Inflammatory macrophage treated with lipopolysaccharide for 1 hour (primary cell): ENCODE data around the gene SACS.

Source experiments
- DNase-seq, 2 donors: peaks; one replicate each; pipeline ENCODE4 v3.0.0-alpha.2; 2020 to 2022

Gene SACS

GRCh38 chr13:23456437-23457210 lies 23.1 kb upstream of the SACS start:
- no peak for DNase-seq

- no peak for DNase-seq
These were observed 22.1 kb upstream of the SACS start for GRCh38 chr13:23455401-23456185.

- no peak for DNase-seq
These were observed 19.6 kb upstream of the SACS start for GRCh38 chr13:23453132-23453531.

- no peak for DNase-seq
These were observed 17.0 kb upstream of the SACS start for GRCh38 chr13:23450340-23451046.

GRCh38 chr13:23449398-23450162 lies 16.1 kb upstream of the SACS start:
- no peak for DNase-seq

GRCh38 chr13:23447927-23448326 lies 14.4 kb upstream of the SACS start:
- no peak for DNase-seq

- DNase-seq: no peak
These were observed 12.3 kb upstream of the SACS start for GRCh38 chr13:23445794-23446193.

GRCh38 chr13:23443878-23444277 lies 10.4 kb upstream of the SACS start:
- DNase-seq: no peak

- DNase-seq: no peak
These were observed 9.6 kb upstream of the SACS start for GRCh38 chr13:23443110-23443509.

GRCh38 chr13:23440821-23441618 lies 7.5 kb upstream of the SACS start:
- DNase-seq: peak in 1 of 2 donors; percentile 60

GRCh38 chr13:23440324-23440723 lies 6.8 kb upstream of the SACS start:
- peak in 1 of 2 donors; percentile 38 for DNase-seq

- no peak for DNase-seq
These were observed 4.4 kb upstream of the SACS start for GRCh38 chr13:23437916-23438315.

GRCh38 chr13:23436680-23437079 lies 3.2 kb upstream of the SACS start:
- no peak for DNase-seq

- no peak for DNase-seq
These were observed 989 bp upstream of the SACS start for GRCh38 chr13:23434491-23434890.

GRCh38 chr13:23432626-23433025 lies 876 bp downstream of the SACS start:
- no peak for DNase-seq

GRCh38 chr13:23430664-23431063 lies 2.8 kb downstream of the SACS start:
- DNase-seq: no peak

- DNase-seq: no peak
These were observed 5.5 kb downstream of the SACS start for GRCh38 chr13:23427881-23428528.

GRCh38 chr13:23427342-23427843 lies 6.1 kb downstream of the SACS start:
- DNase-seq: no peak

GRCh38 chr13:23421596-23421995 lies 11.9 kb downstream of the SACS start:
- no peak for DNase-seq

- no peak for DNase-seq
These were observed 14.5 kb downstream of the SACS start for GRCh38 chr13:23418776-23419683.
